Measurements from ENCODE around the gene SNX30. TPM values are rescaled to one million over a fixed set of nuclear protein-coding genes. Genes with fewer than 3 reads are reported as not detected.

SNX30 gene
- total RNA-seq, 2 donors from 2014 or later = 6.3 to 38.7 TPM

DNA sequence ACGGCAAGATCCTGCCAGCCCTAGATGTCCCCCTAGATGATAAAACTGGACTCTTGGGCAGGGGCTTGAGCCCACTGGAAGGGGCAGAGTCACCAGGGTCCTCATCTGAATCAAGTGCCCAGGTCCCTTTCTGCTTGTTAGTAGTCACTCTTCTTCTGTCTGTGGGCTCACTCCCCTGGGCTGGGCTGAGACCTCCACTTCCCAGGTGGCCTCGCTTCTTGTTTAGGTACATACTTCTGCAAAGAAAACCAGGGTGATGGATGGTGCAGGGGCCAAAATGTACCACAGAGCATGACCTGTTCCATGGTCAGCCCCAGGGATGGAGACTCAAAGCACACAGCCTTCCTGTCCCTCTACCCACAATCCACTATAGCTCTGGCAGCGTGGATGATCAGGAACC lies 141.0 kb downstream of the SNX30 start:
- Histone ChIP-seq H3K27me3 (replicated peaks; ENCODE audit: insufficient read depth) (no peaks in the 10 kb centered on the region), H3K9me3 (no peaks in the 10 kb centered on the region), H3K36me3 (no peaks in the 10 kb centered on the region), H3K27ac (no peak overlapping the region), H3K4me1 (replicated peaks) (no peaks in the 10 kb centered on the region), H3K4me3 (no peak overlapping the region)
- DNase-seq (ENCODE audit: low spot score) = no peak
- 96% methylated on average over 3 of the region's 3 CpGs for WGBS
- TF ChIP-seq POLR2AphosphoS5 (IDR thresholded peaks at IDR 0.05) (no peak), POLR2A (IDR thresholded peaks at IDR 0.05) (no peak)
- TF ChIP-seq, protein P1, sequence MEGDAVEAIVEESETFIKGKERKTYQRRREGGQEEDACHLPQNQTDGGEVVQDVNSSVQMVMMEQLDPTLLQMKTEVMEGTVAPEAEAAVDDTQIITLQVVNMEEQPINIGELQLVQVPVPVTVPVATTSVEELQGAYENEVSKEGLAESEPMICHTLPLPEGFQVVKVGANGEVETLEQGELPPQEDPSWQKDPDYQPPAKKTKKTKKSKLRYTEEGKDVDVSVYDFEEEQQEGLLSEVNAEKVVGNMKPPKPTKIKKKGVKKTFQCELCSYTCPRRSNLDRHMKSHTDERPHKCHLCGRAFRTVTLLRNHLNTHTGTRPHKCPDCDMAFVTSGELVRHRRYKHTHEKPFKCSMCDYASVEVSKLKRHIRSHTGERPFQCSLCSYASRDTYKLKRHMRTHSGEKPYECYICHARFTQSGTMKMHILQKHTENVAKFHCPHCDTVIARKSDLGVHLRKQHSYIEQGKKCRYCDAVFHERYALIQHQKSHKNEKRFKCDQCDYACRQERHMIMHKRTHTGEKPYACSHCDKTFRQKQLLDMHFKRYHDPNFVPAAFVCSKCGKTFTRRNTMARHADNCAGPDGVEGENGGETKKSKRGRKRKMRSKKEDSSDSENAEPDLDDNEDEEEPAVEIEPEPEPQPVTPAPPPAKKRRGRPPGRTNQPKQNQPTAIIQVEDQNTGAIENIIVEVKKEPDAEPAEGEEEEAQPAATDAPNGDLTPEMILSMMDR (IDR thresholded peaks at IDR 0.05) = no peak
- intact Hi-C loops (cut with DNase I) = no loop called here

DNA sequence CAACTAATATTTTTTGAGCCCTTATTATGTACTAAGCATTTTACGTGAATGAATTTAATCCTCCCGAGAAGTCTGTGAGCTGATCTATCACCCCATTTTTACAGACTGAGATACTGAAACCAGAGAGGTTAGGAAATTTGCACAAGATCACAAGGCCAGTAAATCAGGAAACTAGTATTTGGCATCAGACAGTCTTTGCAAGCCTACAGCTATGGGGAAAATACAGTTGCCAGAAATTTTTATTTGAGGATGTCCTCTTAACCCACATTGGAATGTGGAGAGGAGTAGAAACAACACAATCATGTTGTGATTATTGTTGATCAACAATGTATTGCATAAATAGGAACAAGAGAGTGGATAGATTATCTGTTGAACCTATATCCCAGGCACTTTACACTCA lies 142.4 kb downstream of the SNX30 start:
- TF ChIP-seq POLR2A (IDR thresholded peaks at IDR 0.05) = no peak
- no peak for TF ChIP-seq POLR2AphosphoS5 (IDR thresholded peaks at IDR 0.05)
- TF ChIP-seq, protein P1 (IDR thresholded peaks at IDR 0.05) = no peak
- intact Hi-C loops (cut with DNase I) = no loop called here
- H3K9me3 ChIP-seq = no peaks in the 10 kb centered on the region
- H3K36me3 ChIP-seq = no peaks in the 10 kb centered on the region
- H3K4me3 ChIP-seq = no peak overlapping the region
- no peak overlapping the region for H3K27ac ChIP-seq
- no peak for DNase-seq (ENCODE audit: low spot score)
- H3K4me1 ChIP-seq (replicated peaks) = no peaks in the 10 kb centered on the region
- no peaks in the 10 kb centered on the region for H3K27me3 ChIP-seq (replicated peaks; ENCODE audit: insufficient read depth)
- WGBS = 75% methylated on average over 2 of the region's 2 CpGs

GRCh38 chr9:112894041-112894440 lies 143.5 kb downstream of the SNX30 start:
- no peak for DNase-seq (ENCODE audit: low spot score)
- 87% methylated on average over 1 of the region's 1 CpG for WGBS
- no peaks in the 10 kb centered on the region for H3K9me3 ChIP-seq
- H3K4me1 ChIP-seq (replicated peaks) = no peaks in the 10 kb centered on the region
- no peaks in the 10 kb centered on the region for H3K27me3 ChIP-seq (replicated peaks; ENCODE audit: insufficient read depth)
- no peaks in the 10 kb centered on the region for H3K36me3 ChIP-seq
- TF ChIP-seq POLR2A (IDR thresholded peaks at IDR 0.05) (no peak), POLR2AphosphoS5 (IDR thresholded peaks at IDR 0.05) (no peak)
- TF ChIP-seq, protein P1 (IDR thresholded peaks at IDR 0.05) = no peak
- no peak overlapping the region for H3K4me3 ChIP-seq
- intact Hi-C loops (cut with DNase I) = no loop called here
- H3K27ac ChIP-seq = no peak overlapping the region

DNA sequence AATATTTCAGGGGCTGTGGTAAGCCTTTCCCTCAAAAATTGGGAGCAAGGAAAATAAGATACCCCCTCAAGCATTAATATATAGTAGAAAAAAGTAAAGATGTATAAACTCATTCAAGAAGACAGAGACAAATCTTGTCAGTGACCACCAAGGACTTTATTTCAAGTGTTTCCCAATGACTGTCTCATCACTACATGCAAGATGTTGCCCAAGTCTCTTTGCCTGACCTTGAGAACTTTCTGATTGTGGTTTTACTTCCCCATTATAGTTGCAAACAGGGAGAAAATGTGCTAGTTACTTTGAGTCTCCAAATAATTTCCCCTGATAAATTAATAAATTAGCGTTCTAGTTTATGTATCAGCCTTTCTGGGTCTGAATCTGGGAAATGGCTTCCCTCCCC lies 144.1 kb downstream of the SNX30 start:
- no peak overlapping the region for H3K27ac ChIP-seq
- 94% methylated on average over 1 of the region's 1 CpG for WGBS
- TF ChIP-seq, protein P1 (IDR thresholded peaks at IDR 0.05) = no peak
- no peak for TF ChIP-seq POLR2AphosphoS5 (IDR thresholded peaks at IDR 0.05)
- no peak for TF ChIP-seq POLR2A (IDR thresholded peaks at IDR 0.05)

GRCh38 chr9:112896131-112896530 lies 145.6 kb downstream of the SNX30 start:
- H3K9me3 ChIP-seq = no peaks in the 10 kb centered on the region
- no peak overlapping the region for H3K27ac ChIP-seq
- 60% methylated on average over 3 of the region's 3 CpGs for WGBS
- no peak for DNase-seq (ENCODE audit: low spot score)
- H3K27me3 ChIP-seq (replicated peaks; ENCODE audit: insufficient read depth) = no peaks in the 10 kb centered on the region
- H3K36me3 ChIP-seq = no peaks in the 10 kb centered on the region
- H3K4me3 ChIP-seq = no peak overlapping the region
- no peak for TF ChIP-seq POLR2A (IDR thresholded peaks at IDR 0.05)
- TF ChIP-seq POLR2AphosphoS5 (IDR thresholded peaks at IDR 0.05) = no peak
- TF ChIP-seq, protein P1 (IDR thresholded peaks at IDR 0.05) = no peak
- intact Hi-C loops (cut with DNase I) = no loop called here
- H3K4me1 ChIP-seq (replicated peaks) = no peaks in the 10 kb centered on the region

More for the DNA sequence above, 144.1 kb downstream of the SNX30 start:
- Histone ChIP-seq H3K36me3 (no peaks in the 10 kb centered on the region), H3K9me3 (no peaks in the 10 kb centered on the region), H3K4me3 (no peak overlapping the region), H3K4me1 (replicated peaks) (no peaks in the 10 kb centered on the region), H3K27me3 (replicated peaks; ENCODE audit: insufficient read depth) (no peaks in the 10 kb centered on the region)
- no peak for DNase-seq (ENCODE audit: low spot score)
- intact Hi-C loops (cut with DNase I) = no loop called here

All from prostate gland (tissue), 2 donors.